Activated naive CD4-positive, alpha-beta T cell treated with anti-CD3 and anti-CD28 coated beads, Interleukin-2, amount 50 U/mL, for 16 hours (primary cell): ENCODE measurements around the gene ZNF699.
"Not testable (repeated sequence)": the region's sequence is repeated elsewhere in the genome, so short reads cannot be mapped to it uniquely, and the experiment has no call there.

ENCODE experiments used
- DNase-seq: peaks from one replicate; pipeline ENCODE4 v3.0.0-alpha.2; 2020

Gene ZNF699

DNA sequence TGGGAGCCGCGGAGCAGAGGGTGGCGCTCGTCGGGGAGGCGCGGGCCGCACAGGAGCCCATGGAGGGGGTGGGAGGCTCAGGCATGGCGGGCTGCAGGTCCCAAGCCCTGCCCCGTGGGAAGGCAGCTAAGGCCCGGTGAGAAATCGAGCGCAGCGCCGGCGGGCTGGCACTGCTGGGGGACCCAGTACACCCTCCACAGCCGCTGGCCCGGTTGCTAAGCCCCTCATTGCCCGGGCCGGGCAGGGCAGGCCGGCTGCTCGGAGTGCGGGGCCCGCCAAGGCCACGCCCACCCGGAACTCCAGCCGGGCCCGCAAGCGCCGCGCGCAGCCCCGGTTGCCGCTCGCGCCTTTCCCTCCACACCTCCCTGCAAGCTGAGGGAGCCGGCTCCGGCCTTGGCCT is 26.2 kb downstream of the ZNF699 start:
- DNase-seq: not testable (repeated sequence)

DNA sequence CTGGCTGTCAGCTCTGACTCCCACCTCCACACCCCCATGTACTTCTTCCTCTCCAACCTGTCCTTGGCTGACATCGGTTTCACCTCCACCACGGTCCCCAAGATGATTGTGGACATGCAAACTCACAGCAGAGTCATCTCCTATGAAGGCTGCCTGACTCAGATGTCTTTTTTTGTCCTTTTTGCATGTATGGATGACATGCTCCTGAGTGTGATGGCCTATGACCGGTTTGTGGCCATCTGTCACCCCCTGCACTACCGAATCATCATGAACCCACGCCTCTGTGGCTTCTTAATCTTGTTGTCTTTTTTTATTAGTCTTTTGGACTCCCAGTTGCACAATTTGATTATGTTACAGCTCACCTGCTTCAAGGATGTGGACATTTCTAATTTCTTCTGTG is 58.4 kb downstream of the ZNF699 start:
- no peak for DNase-seq

DNA sequence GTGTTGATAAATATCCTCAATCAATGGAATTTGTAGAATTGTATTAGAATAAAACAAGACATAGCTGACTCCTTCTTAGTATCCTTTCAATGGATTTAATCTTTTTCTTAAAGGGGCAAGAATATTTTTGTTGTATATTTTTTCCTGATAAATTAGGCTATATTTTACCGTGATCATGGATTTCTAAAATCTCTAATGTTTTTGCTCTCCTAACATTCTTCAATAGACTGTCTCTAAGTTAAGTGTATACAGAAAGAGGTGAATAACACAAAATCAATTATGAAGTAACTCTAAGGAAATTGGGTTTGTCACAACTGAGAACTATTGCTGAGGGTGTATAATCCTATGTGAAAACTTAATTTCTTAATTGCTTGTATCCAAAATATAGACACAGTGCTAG is 59.0 kb downstream of the ZNF699 start, which contains the start of gene OR7E24:
Gene OR7E24, plus strand, starts transcription at position 301 of the 400 bp plus-strand sequence. CDS start 114 bp downstream, outside the sequence.
- DNase-seq: no peak
